Measurements from ENCODE around the gene RNF181.
A peak's percentile ranks its signal among the peaks of the same experiment; 100 is the strongest.

GRCh38 chr2:85611705-85612587 is 16.4 kb downstream of the RNF181 start, which contains the start of gene C2orf68:
- TF ChIP-seq CTCF (IDR thresholded peaks at IDR 0.05; ENCODE audit: low read depth, low read length) (no peak), POLR2A (IDR thresholded peaks at IDR 0.05; ENCODE audit: extremely low read depth, insufficient read length) (peak; percentile 92)

Measured in NB4 (cell line).